ENCODE measurements around the gene SLAIN2. TPM values are rescaled to one million over a fixed set of nuclear protein-coding genes. Genes with fewer than 3 reads are reported as not detected.

The SLAIN2 gene
- total RNA-seq, 1 experiment from 2014 or later: 30.8 TPM

DNA sequence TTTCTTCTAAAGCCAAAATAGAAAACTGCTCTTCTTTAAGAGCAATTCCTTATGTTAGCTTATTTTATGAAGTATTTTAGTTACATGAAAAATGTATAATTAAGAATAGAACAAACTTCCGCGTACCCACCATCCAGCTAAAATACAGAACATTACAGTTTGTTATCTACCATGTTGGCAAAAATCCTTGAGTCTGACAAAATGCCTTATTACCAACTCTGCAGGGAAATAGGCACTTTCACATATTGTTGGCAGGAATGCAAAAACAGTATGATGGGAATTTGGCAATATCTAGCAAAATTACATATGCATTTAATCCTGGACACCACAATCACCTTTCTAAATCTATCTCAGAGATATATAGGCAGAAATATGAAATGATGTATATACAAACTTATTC, 32.4 kb upstream of the SLAIN2 start:
- no peaks in the 10 kb centered on the region for H3K36me3 Mint-ChIP-seq (ENCODE audit: insufficient read depth in 1 of 3, low read depth in 3 of 3)
- TF ChIP-seq, protein P1, sequence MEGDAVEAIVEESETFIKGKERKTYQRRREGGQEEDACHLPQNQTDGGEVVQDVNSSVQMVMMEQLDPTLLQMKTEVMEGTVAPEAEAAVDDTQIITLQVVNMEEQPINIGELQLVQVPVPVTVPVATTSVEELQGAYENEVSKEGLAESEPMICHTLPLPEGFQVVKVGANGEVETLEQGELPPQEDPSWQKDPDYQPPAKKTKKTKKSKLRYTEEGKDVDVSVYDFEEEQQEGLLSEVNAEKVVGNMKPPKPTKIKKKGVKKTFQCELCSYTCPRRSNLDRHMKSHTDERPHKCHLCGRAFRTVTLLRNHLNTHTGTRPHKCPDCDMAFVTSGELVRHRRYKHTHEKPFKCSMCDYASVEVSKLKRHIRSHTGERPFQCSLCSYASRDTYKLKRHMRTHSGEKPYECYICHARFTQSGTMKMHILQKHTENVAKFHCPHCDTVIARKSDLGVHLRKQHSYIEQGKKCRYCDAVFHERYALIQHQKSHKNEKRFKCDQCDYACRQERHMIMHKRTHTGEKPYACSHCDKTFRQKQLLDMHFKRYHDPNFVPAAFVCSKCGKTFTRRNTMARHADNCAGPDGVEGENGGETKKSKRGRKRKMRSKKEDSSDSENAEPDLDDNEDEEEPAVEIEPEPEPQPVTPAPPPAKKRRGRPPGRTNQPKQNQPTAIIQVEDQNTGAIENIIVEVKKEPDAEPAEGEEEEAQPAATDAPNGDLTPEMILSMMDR (conservative IDR thresholded peaks at IDR 0.05): no peak

More for the DNA sequence above, 32.4 kb upstream of the SLAIN2 start:
- Mint-ChIP-seq H3K27me3 (ENCODE audit: low read depth) (no peaks in the 10 kb centered on the region; the same call in none of the 2 replicates), H3K27ac (no peak overlapping the region), H3K4me3 (no peak overlapping the region), H3K4me1 (0 out of 4 replicates have a peak, but pooled peaks cover 0 to 2% of the 10 kb centered on the region in 2 experiments), H3K9me3 (no peaks in the 10 kb centered on the region)
- Histone ChIP-seq H4K20me1 (ENCODE audit: control insufficient read depth, insufficient read depth, insufficient read length) (no peaks in the 10 kb centered on the region), H4K5ac (ENCODE audit: insufficient read length, low read depth, low read length) (no peak overlapping the region), H3T11ph (ENCODE audit: low read length) (no peak overlapping the region), H4K8ac (replicated peaks; ENCODE audit: insufficient read length, low read depth, low read length) (no peak overlapping the region), H3K23me2 (ENCODE audit: insufficient read length, low read depth, low read length, poor library complexity, severe bottlenecking) (no peaks in the 10 kb centered on the region), H2BK20ac (ENCODE audit: low read depth, low read length, poor library complexity, severe bottlenecking) (no peak overlapping the region), H4K91ac (ENCODE audit: insufficient read length, low read depth, low read length) (no peak overlapping the region), H3K4me2 (ENCODE audit: insufficient read depth, insufficient read length, low read length) (no peak overlapping the region), H3K56ac (ENCODE audit: insufficient read length, low read depth, low read length) (no peak overlapping the region), H3K4me1 (ENCODE audit: insufficient read depth, low read length) (no peaks in the 10 kb centered on the region), H3K27ac (ENCODE audit: insufficient read length, low read depth, low read length) (no peak overlapping the region), H3K79me2 (ENCODE audit: insufficient read depth, low read length) (no peaks in the 10 kb centered on the region), H3K9ac (ENCODE audit: extremely low read depth, insufficient read length, low read length) (no peak overlapping the region), H2BK120ac (ENCODE audit: low read depth, low read length, poor library complexity, severe bottlenecking) (no peak overlapping the region), H3K23ac (ENCODE audit: insufficient read length, low read depth, low read length) (no peak overlapping the region), H3K27me3 (ENCODE audit: insufficient read depth, low read length) (no peaks in the 10 kb centered on the region), H3K14ac (ENCODE audit: insufficient read depth, low read length) (no peak overlapping the region), H3K9me3 (ENCODE audit: control insufficient read depth, low read depth, low read length) (no peaks in the 10 kb centered on the region), H2BK12ac (ENCODE audit: insufficient read length, low read depth, low read length) (no peak overlapping the region), H2AFZ (ENCODE audit: low read length) (no peak overlapping the region), H3K4ac (ENCODE audit: low read depth, low read length) (no peak overlapping the region), H2BK5ac (ENCODE audit: insufficient read length, low read length) (no peak overlapping the region), H2BK15ac (ENCODE audit: low read depth, low read length) (no peak overlapping the region), H3K79me1 (ENCODE audit: insufficient read depth, low read depth, low read length, poor library complexity, severe bottlenecking) (no peaks in the 10 kb centered on the region), H3K18ac (ENCODE audit: insufficient read length, low read depth, low read length) (no peak overlapping the region), H2AK5ac (ENCODE audit: insufficient read length, low read length) (no peak overlapping the region)
- WGBS (ENCODE audit: extremely low coverage, insufficient read length, low lambda C conversion rate): no CpG with 5 or more reads among the region's 2 CpGs
- no peak for DNase-seq

All from H9 (cell line).